ENCODE results near the gene UCP3. TPM values are rescaled to one million over a fixed set of nuclear protein-coding genes. Genes with fewer than 3 reads are reported as not detected.

UCP3 gene
- total RNA-seq, 2 donors from 2014 or later = 1.6 to 2.3 TPM

DNA sequence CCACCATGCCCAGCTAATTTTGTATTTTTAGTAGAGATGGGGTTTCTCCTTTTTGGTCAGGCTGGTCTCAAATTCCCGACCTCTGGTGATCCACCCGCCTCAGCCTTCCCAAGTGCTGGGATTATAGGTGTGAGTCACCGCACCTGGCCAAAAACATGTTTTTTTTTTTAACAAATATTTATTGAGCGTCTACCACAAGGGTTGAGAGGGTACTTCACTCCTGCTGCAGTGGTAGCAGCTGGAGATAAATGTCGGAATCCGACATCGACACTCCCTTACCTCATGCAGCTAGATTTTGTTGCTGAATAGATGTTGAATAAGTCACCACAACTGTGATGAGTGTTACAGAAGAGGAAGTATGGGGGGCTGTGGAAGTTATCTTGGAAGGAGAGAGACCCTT lies 57.1 kb downstream of the UCP3 start:
- TF ChIP-seq, protein P1, sequence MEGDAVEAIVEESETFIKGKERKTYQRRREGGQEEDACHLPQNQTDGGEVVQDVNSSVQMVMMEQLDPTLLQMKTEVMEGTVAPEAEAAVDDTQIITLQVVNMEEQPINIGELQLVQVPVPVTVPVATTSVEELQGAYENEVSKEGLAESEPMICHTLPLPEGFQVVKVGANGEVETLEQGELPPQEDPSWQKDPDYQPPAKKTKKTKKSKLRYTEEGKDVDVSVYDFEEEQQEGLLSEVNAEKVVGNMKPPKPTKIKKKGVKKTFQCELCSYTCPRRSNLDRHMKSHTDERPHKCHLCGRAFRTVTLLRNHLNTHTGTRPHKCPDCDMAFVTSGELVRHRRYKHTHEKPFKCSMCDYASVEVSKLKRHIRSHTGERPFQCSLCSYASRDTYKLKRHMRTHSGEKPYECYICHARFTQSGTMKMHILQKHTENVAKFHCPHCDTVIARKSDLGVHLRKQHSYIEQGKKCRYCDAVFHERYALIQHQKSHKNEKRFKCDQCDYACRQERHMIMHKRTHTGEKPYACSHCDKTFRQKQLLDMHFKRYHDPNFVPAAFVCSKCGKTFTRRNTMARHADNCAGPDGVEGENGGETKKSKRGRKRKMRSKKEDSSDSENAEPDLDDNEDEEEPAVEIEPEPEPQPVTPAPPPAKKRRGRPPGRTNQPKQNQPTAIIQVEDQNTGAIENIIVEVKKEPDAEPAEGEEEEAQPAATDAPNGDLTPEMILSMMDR (IDR thresholded peaks at IDR 0.05) = no peak
- no peak for TF ChIP-seq POLR2A (IDR thresholded peaks at IDR 0.05)
- Histone ChIP-seq H3K36me3 (replicated peaks in 1 of 2; ENCODE audit: insufficient read depth in 1 of 2, low read depth in 2 of 2) (no peaks in the 10 kb centered on the region), H3K27ac (no peak overlapping the region), H3K4me1 (peaks cover 8% of the 10 kb centered on the region), H3K27me3 (no peaks in the 10 kb centered on the region), H3K4me3 (no peak overlapping the region), H3K9me3 (no peaks in the 10 kb centered on the region)
- intact Hi-C loops (cut with DNase I) = no loop called here
- no peak for ATAC-seq
- no peak for DNase-seq
- 81 to 86% methylated on average over 7 of the region's 7 CpGs for WGBS, 2 donors

DNA sequence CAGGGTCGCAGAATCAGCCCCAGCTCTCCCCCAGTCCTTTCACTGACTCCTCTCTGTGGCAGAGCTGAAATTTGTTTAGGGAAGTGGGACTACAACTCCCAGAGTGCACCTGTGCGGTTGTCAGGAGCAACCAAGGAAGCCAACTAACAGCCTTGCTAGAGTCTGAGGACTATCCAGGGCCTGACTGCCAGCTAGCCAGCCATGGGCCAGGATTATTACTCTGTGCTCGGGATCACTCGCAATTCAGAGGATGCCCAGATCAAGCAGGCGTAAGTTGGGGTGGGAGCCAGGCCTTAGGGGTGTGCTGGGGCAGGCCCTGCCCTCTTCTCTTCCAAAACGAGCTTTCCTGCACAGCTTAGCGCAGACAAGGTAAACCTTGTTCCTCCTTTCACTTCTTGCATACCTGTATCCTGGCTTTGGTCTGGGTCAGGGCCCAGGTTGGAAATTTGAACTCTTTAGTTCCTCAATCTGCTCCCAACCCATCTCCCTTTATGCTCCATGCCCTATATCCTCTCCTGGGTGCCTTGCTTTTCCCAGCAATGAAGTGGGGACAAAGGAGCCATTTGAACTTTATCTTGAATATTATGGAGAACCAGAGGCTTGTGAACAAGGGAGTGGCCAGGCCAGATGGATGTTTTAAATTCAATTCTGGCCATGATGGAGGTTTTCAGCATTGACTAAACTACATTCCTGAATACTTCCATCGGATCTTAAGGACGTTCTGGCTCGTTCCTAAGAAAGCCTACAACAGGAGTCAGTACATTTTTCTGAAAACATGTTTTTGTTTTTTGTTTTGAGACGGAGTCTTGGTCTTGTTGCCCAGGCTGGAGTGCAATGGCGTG lies 57.8 kb downstream of the UCP3 start, which contains the start of gene DNAJB13:
DNAJB13 (plus strand) TSS at position 158 of the 842 bp plus-strand sequence; CDS start at position 202, 44 bp downstream.
- Histone ChIP-seq H3K9me3 (no peaks in the 10 kb centered on the region), H3K36me3 (replicated peaks in 1 of 2; ENCODE audit: insufficient read depth in 1 of 2, low read depth in 2 of 2) (no peaks in the 10 kb centered on the region), H3K4me3 (no peak within 1 kb of the TSS), H3K27me3 (no peaks in the 10 kb centered on the region), H3K27ac (peak within 1 kb of the TSS in 1 of 4 donors; percentile 15), H3K4me1 (peaks cover 4% of the 10 kb centered on the region)
- 84 to 86% methylated on average over 12 of the region's 12 CpGs for WGBS, 2 donors
- intact Hi-C loops (cut with DNase I) = no loop called here
- TF ChIP-seq, protein P1 (IDR thresholded peaks at IDR 0.05) = no peak
- TF ChIP-seq POLR2A (IDR thresholded peaks at IDR 0.05) = no peak
- ATAC-seq (peak; percentile 67), DNase-seq (peak; percentile 28 to 50 (median 48))

Other genes starting within 250 kb of the UCP3 start
- 10 to 100 TPM; 54.5 to 92.0 TPM for gene RAB6A, start 248.0 kb downstream of the UCP3 start, total RNA-seq
- gene MRPL48, start 221.2 kb downstream of the UCP3 start, total RNA-seq = 10 to 100 TPM in 1 of 2 donors, 1 to 10 TPM in 1; 9.2 to 17.9 TPM
- gene COA4, start 132.2 kb downstream of the UCP3 start, total RNA-seq = 10 to 100 TPM; 34.5 to 68.2 TPM
- 10 to 100 TPM; 11.2 to 12.2 TPM for gene PAAF1, start 132.1 kb downstream of the UCP3 start, total RNA-seq
- gene DNAJB13, start 58.1 kb downstream of the UCP3 start, total RNA-seq = under 1 TPM in 1 of 2 donors, not detected in 1; 0.78 TPM
- gene UCP2, start 26.2 kb downstream of the UCP3 start, total RNA-seq = 10 to 100 TPM; 10.9 to 17.1 TPM
- 10 to 100 TPM; 12.2 to 31.6 TPM for gene C2CD3, start 161.9 kb upstream of the UCP3 start, total RNA-seq
- 10 to 100 TPM; 10.9 to 12.9 TPM for gene PPME1, start 162.2 kb upstream of the UCP3 start, total RNA-seq